ENCODE results near the gene BBLN. TPM values are rescaled to one million over a fixed set of nuclear protein-coding genes. Genes with fewer than 3 reads are reported as not detected.

BBLN gene
- total RNA-seq, 2 donors from 2014 or later: 65.7 to 82.1 TPM

- Histone ChIP-seq H3K27me3 (ENCODE audit: control insufficient read depth, insufficient read depth, low read length, poor library complexity, severe bottlenecking) (no peaks in the 10 kb centered on the region), H3K27ac (ENCODE audit: low read depth, low read length) (no peak overlapping the region), H3K36me3 (ENCODE audit: control insufficient read depth, insufficient read depth, low read length) (peaks cover 71% of the 10 kb centered on the region), H3K9me3 (ENCODE audit: control insufficient read depth, low read length) (peaks cover 15% of the 10 kb centered on the region), H3K4me1 (ENCODE audit: control insufficient read depth, insufficient read depth, low read length) (no peaks in the 10 kb centered on the region), H3K9ac (ENCODE audit: extremely low read depth, low read length, poor library complexity, severe bottlenecking) (no peak overlapping the region), H3K4me3 (ENCODE audit: low read length) (no peak overlapping the region)
- DNase-seq: no peak
- H3K27me3 Mint-ChIP-seq (ENCODE audit: insufficient read depth): no peaks in the 10 kb centered on the region
- H3K4me3 Mint-ChIP-seq: no peak overlapping the region
- no peaks in the 10 kb centered on the region for H3K4me1 Mint-ChIP-seq
- H3K9me3 Mint-ChIP-seq: peaks cover 5% of the 10 kb centered on the region
- 89% methylated on average over 2 of the region's 2 CpGs; no CpG with 5 or more reads in 1 of the 2 experiments for WGBS, 2 experiments (ENCODE audit: insufficient coverage in 1 of 2, insufficient read length in 1 of 2)
- H3K36me3 Mint-ChIP-seq (ENCODE audit: low read depth): peaks cover 69% of the 10 kb centered on the region
- no peak overlapping the region for H3K27ac Mint-ChIP-seq
- TF ChIP-seq CTCF (conservative IDR thresholded peaks at IDR 0.05): no peak
These were observed 15.7 kb downstream of the BBLN start for GRCh38 chr9:128175726-128176125.

GRCh38 chr9:128178806-128179431, 18.9 kb downstream of the BBLN start:
- no peaks in the 10 kb centered on the region for H3K27me3 Mint-ChIP-seq (ENCODE audit: insufficient read depth)
- H3K4me1 Mint-ChIP-seq: no peaks in the 10 kb centered on the region
- Histone ChIP-seq H3K9ac (ENCODE audit: extremely low read depth, low read length, poor library complexity, severe bottlenecking) (no peak overlapping the region), H3K27me3 (ENCODE audit: control insufficient read depth, insufficient read depth, low read length, poor library complexity, severe bottlenecking) (no peaks in the 10 kb centered on the region), H3K4me3 (ENCODE audit: low read length) (no peak overlapping the region), H3K36me3 (ENCODE audit: control insufficient read depth, insufficient read depth, low read length) (peaks cover 87% of the 10 kb centered on the region), H3K27ac (ENCODE audit: low read depth, low read length) (no peak overlapping the region), H3K4me1 (ENCODE audit: control insufficient read depth, insufficient read depth, low read length) (no peaks in the 10 kb centered on the region), H3K9me3 (ENCODE audit: control insufficient read depth, low read length) (peaks cover 15% of the 10 kb centered on the region)
- TF ChIP-seq CTCF (conservative IDR thresholded peaks at IDR 0.05): no peak
- DNase-seq: no peak
- peaks cover 82% of the 10 kb centered on the region for H3K36me3 Mint-ChIP-seq (ENCODE audit: low read depth)
- no peak overlapping the region for H3K27ac Mint-ChIP-seq
- H3K9me3 Mint-ChIP-seq: peaks cover 7% of the 10 kb centered on the region
- WGBS, 2 experiments (ENCODE audit: insufficient coverage in 1 of 2, insufficient read length in 1 of 2): 96 to 97% methylated on average over 10 to 11 of the region's 11 CpGs
- H3K4me3 Mint-ChIP-seq: no peak overlapping the region

- Histone ChIP-seq H3K4me1 (ENCODE audit: control insufficient read depth, insufficient read depth, low read length) (no peaks in the 10 kb centered on the region), H3K9me3 (ENCODE audit: control insufficient read depth, low read length) (peaks cover 15% of the 10 kb centered on the region), H3K36me3 (ENCODE audit: control insufficient read depth, insufficient read depth, low read length) (peaks cover 82% of the 10 kb centered on the region), H3K9ac (ENCODE audit: extremely low read depth, low read length, poor library complexity, severe bottlenecking) (no peak overlapping the region), H3K27me3 (ENCODE audit: control insufficient read depth, insufficient read depth, low read length, poor library complexity, severe bottlenecking) (no peaks in the 10 kb centered on the region), H3K4me3 (ENCODE audit: low read length) (no peak overlapping the region), H3K27ac (ENCODE audit: low read depth, low read length) (no peak overlapping the region)
- Mint-ChIP-seq H3K27ac (no peak overlapping the region), H3K27me3 (ENCODE audit: insufficient read depth) (no peaks in the 10 kb centered on the region), H3K4me1 (no peaks in the 10 kb centered on the region), H3K9me3 (peaks cover 7% of the 10 kb centered on the region), H3K36me3 (ENCODE audit: low read depth) (peaks cover 78% of the 10 kb centered on the region), H3K4me3 (no peak overlapping the region)
- 94 to 98% methylated on average over 7 to 8 of the region's 8 CpGs for WGBS, 2 experiments (ENCODE audit: insufficient coverage in 1 of 2, insufficient read length in 1 of 2)
- DNase-seq: no peak
- no peak for TF ChIP-seq CTCF (conservative IDR thresholded peaks at IDR 0.05)
These were observed 19.9 kb downstream of the BBLN start for GRCh38 chr9:128180001-128180400.

Measured in endodermal cell (in vitro differentiated cells).